Activated T-cell treated with anti-CD3 and anti-CD28 coated beads, Interleukin-2, amount 50 U/mL, for 24 hours (primary cell): ENCODE measurements around the gene USP48.

Source experiments
- DNase-seq: peaks from one replicate; pipeline ENCODE4 v3.0.0-alpha.2; 2020
- H3K27ac Mint-ChIP-seq: 2 replicates; pipeline ENCODE4 v1.8.0; 2020; ENCODE audit warnings: mild to moderate bottlenecking, mixed read lengths
- H3K27me3 Mint-ChIP-seq: 2 replicates; pipeline ENCODE4 v1.8.0; 2020; ENCODE audit warnings: mixed read lengths
- H3K36me3 Mint-ChIP-seq: 2 replicates; pipeline ENCODE4 v1.8.0; 2020; ENCODE audit warnings: low read depth, mixed read lengths
- H3K4me1 Mint-ChIP-seq: 2 replicates; pipeline ENCODE4 v1.8.0; 2020; ENCODE audit warnings: low read depth, mixed read lengths
- H3K4me3 Mint-ChIP-seq: 2 replicates; pipeline ENCODE4 v1.8.0; 2020; ENCODE audit warnings: mild to moderate bottlenecking, moderate library complexity, mixed read lengths
- H3K9me3 Mint-ChIP-seq: 2 replicates; pipeline ENCODE4 v1.8.0; 2020; ENCODE audit warnings: mixed read lengths

Gene USP48

DNA sequence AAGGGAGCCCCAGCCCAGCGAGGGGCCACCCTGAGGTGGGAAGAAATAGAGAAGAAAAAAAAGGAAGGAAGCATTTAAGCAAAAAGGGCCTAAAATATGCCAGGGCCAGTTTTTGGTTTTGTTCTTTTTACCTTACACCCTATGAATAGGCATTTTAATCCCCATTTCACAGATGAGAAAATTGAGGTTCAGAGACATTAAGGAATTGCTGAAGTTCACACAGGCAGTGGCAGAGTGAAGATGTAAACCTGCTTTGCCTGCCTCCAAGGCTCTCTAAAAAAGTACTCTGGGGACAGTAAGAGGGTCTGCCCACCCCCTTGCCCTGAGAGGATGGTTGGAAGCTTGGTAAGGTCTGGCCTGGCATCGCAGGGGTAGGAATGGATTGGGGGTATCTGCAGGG, 133.6 kb downstream of the USP48 start:
- Mint-ChIP-seq H3K9me3 (no peaks in the 10 kb centered on the region), H3K27ac (no peak overlapping the region), H3K4me1 (peaks cover 14% of the 10 kb centered on the region), H3K36me3 (no peaks in the 10 kb centered on the region), H3K4me3 (no peak overlapping the region), H3K27me3 (peaks cover 49% of the 10 kb centered on the region)
- no peak for DNase-seq

DNA sequence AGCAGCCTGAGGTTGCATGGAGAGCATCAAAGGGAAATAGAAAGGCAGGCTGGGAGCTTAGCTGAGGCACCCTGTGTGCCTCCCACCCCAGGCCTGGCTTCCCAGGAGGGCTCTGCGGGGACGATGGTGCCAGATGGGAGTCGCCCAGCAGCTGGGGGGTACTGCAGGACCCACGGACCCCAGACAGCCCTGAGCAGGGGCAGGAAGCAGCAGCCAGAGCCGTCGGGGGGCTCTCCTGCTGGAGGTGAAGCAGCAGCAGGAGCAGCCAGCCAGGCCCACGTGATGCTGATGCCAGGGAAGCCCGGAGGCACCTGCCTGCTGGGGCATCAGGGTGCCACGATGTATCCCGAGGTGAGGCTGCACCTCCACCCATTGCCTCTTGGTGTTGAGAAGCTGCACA, 134.2 kb downstream of the USP48 start:
- H3K27ac Mint-ChIP-seq = no peak overlapping the region
- peaks cover 14% of the 10 kb centered on the region for H3K4me1 Mint-ChIP-seq
- H3K9me3 Mint-ChIP-seq = no peaks in the 10 kb centered on the region
- no peak overlapping the region for H3K4me3 Mint-ChIP-seq
- H3K27me3 Mint-ChIP-seq = peaks cover 53% of the 10 kb centered on the region
- no peak for DNase-seq
- H3K36me3 Mint-ChIP-seq = no peaks in the 10 kb centered on the region

DNA sequence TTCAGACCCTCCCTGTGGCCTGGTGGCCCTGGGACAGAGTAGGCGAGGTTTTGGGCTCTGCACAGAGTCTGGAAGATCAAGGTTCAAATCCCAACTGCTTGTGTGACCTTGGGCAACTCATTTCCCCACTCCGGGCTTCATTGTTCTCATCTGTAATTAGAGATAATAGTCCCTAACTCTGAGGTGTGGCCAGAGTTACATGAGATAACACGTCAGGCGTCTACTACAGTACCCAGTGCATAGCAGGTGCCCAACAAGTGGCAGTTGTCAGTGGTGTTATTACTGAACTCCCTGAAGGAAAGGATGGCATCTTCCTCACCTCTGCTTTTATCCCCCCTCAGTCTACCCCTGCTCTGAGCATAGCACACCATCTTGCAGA, 134.6 kb downstream of the USP48 start:
- Mint-ChIP-seq H3K36me3 (no peaks in the 10 kb centered on the region), H3K9me3 (no peaks in the 10 kb centered on the region), H3K27ac (no peak overlapping the region), H3K4me1 (peaks cover 14% of the 10 kb centered on the region), H3K4me3 (no peak overlapping the region), H3K27me3 (peaks cover 56% of the 10 kb centered on the region)
- no peak for DNase-seq

DNA sequence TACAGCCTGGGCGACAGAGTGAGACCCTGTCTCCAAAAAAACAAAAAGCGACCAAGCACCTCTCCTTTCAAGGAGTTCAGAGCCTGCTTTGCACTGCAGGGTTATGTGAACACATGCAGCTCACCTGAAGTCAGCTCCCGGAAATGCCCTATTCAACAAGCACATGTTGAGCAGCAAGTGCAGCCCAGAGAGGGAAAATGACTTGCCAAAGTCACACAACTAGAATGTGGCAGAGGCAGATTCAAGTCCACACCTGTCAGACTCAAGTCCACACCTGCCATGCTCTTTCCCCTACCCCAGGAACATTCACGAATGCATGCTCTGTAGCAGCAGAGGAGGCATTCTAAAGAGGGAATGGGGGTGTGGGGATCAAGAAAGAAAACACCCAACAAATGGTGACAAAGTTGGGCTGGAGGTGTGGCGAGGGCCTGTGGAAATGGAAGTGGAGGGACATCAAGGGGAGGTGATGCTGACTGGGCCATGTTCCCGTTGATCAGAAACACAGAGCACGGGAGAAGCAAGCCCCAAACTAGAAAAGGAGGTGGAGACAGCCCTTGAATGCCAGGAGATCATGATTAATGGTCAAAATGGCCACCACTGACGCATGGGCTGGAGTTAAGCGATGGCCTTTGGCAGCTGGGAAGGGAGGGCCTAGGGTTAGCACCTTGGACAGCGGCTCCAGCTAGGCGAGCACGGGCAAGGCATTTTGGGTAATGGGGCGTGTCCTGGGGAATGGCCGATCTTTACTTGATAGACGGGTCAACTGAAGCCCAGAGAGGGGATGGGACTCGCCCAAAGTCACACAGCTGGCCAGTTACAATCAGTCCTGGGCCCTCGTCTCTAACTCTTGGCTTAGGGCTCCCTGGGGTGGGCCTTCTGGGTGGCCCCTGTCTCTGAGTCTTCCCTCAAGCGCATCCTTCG, 135.3 kb downstream of the USP48 start:
- H3K4me3 Mint-ChIP-seq = no peak overlapping the region
- H3K4me1 Mint-ChIP-seq = peaks cover 14% of the 10 kb centered on the region
- H3K36me3 Mint-ChIP-seq = no peaks in the 10 kb centered on the region
- DNase-seq = peak; percentile 45
- H3K27me3 Mint-ChIP-seq = peaks cover 57% of the 10 kb centered on the region
- H3K27ac Mint-ChIP-seq = no peak overlapping the region
- no peaks in the 10 kb centered on the region for H3K9me3 Mint-ChIP-seq

DNA sequence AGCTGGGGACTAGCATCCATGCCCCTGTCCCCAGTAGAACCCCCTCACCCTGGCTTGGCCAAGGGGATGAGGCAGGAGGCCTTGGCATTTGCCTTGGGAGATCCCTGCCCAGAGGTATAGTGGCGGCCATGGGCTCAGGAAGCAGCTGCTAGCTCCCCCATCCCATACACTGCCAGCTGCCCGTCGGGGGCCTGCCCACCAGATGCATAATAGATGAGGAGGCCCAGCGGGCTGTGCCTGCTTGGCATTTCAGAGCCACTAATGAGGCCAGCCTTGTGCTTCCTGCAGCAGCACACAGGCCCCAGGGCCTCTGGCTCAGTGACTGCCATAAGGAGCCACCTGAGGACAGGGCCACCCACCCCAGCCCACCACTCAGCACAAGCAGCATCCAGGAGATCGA, 137.4 kb downstream of the USP48 start:
- H3K9me3 Mint-ChIP-seq = no peaks in the 10 kb centered on the region
- no peak overlapping the region for H3K4me3 Mint-ChIP-seq
- no peak overlapping the region for H3K27ac Mint-ChIP-seq
- DNase-seq = no peak
- no peaks in the 10 kb centered on the region for H3K36me3 Mint-ChIP-seq
- H3K27me3 Mint-ChIP-seq = peaks cover 50% of the 10 kb centered on the region
- no peaks in the 10 kb centered on the region for H3K4me1 Mint-ChIP-seq

DNA sequence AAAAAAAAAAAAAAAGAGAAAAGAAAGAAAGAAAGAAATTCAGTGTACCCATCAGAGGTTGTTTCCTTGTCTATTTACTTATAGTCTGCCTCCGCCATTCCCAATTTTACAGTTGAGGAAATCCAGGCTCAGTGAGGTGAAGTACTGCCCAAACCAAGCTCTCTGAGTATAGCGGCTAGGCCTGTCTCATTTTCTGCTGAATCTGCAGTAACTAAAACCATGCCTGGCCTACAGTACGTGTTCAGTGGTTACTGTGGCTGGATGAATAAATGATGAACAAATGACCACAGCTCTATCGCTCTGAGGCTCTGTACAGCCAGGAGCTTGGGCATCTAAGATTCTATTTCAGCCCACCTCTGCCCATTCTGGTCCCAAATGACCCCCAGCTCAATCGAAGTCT, 138.0 kb downstream of the USP48 start:
- Mint-ChIP-seq H3K4me3 (no peak overlapping the region), H3K27me3 (peaks cover 53% of the 10 kb centered on the region), H3K36me3 (no peaks in the 10 kb centered on the region), H3K4me1 (no peaks in the 10 kb centered on the region), H3K9me3 (no peaks in the 10 kb centered on the region), H3K27ac (no peak overlapping the region)
- DNase-seq = no peak

DNA sequence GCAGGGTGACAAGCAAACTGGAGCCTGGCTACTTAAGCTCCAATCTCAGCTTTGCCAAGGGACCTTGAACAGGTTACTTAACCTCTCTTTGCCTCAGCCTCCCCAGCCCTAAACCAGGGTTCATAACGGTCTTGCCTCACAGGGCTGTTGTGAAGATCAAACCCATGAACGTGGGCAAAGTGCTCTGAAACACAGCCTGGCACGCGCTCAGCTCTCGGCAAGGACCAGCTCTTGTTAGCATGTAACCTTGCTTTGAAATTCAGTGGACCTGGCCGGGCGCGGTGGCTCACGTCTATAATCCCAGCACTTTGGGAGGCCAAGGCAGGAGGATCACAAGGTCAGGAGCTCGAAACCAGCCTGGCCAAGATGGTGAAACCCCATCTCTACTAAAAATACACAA, 138.6 kb downstream of the USP48 start:
- no peak overlapping the region for H3K4me3 Mint-ChIP-seq
- H3K4me1 Mint-ChIP-seq = no peaks in the 10 kb centered on the region
- no peak overlapping the region for H3K27ac Mint-ChIP-seq
- peaks cover 49% of the 10 kb centered on the region for H3K27me3 Mint-ChIP-seq
- DNase-seq = no peak
- H3K36me3 Mint-ChIP-seq = no peaks in the 10 kb centered on the region
- no peaks in the 10 kb centered on the region for H3K9me3 Mint-ChIP-seq

DNA sequence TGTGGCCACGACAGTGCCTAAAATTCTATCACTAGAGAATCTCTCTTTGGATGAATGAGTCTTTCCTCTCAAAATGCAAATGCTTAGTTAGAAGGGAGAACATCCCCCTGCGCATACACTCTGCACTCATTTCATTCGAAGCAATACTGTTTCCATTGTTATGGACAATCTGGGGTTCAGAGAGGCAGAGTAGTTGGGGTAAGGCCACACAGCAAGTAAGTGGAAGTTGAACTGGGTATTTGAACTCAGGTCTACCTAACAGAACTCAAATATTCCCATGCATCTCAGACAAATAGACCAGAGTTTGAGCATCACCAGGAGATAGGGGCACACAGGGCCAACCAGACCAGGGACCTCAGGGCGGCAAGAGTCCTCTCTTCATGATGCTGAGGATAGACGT, 139.3 kb downstream of the USP48 start:
- peaks cover 45% of the 10 kb centered on the region for H3K27me3 Mint-ChIP-seq
- no peak overlapping the region for H3K27ac Mint-ChIP-seq
- H3K36me3 Mint-ChIP-seq = no peaks in the 10 kb centered on the region
- H3K4me1 Mint-ChIP-seq = peaks cover 4% of the 10 kb centered on the region
- no peak for DNase-seq
- H3K9me3 Mint-ChIP-seq = no peaks in the 10 kb centered on the region
- H3K4me3 Mint-ChIP-seq = no peak overlapping the region

DNA sequence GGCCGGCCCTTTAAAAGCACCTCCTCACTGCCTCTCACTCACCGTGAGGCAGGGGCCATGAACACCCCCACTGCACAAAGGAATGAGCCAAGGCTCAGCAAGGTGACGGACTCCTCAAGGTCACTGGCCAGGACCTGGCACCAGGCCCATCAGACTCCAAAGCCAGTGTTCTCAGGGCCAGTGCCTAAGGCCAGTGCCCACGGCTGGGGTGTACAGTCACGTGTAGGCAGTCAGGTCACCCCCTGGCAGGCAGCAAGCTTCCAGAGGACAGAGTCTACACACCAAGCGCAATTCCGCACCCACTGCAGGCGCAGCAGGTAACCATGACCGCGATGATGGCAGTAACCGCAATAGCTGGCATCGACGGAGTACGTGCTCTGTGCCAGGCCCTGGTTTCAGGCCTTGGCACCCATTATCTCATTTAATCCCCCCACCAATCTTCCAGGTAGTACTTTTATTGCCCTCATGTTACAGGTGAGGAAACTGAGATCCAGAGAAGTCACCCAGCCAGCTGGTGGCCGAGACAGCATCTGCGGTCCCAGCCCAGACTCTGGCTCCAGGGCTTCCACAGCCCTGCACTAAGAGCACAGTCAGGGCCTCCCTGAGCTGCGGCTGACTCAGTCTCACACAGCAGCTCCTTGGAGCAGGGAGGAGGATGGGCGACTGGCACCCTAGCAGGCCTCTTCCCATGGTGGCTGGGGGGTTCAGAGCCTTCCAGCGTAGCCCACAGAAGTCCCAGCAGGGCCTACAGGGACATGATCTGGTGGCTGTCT, 140.8 kb downstream of the USP48 start:
- no peaks in the 10 kb centered on the region for H3K36me3 Mint-ChIP-seq
- H3K27me3 Mint-ChIP-seq = peaks cover 35% of the 10 kb centered on the region

DNA sequence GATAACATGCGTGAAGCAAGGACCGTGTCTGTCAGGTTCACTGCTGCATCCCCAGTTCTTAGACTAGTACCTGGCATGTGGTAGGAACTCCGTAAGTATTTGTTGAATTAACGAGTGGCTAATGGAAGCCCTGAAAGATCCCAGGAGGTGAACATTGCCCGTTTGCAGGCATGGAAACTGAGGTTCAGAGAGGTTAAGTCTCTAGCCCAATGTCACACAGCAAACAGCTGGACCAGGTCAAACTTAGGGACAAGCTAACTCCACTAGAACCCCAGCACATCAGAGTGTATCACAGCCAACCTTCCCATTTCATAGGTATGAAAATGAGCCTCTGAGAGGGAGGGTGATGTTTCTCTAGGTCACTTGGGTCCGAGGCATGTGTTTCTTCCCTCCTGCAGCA, 141.4 kb downstream of the USP48 start:
- Mint-ChIP-seq H3K36me3 (no peaks in the 10 kb centered on the region), H3K9me3 (no peaks in the 10 kb centered on the region), H3K4me3 (no peak overlapping the region), H3K27ac (no peak overlapping the region), H3K27me3 (peaks cover 29% of the 10 kb centered on the region), H3K4me1 (peaks cover 7% of the 10 kb centered on the region)
- DNase-seq = no peak

More for the DNA sequence above, 140.8 kb downstream of the USP48 start:
- H3K4me1 Mint-ChIP-seq = peaks cover 7% of the 10 kb centered on the region
- no peaks in the 10 kb centered on the region for H3K9me3 Mint-ChIP-seq
- no peak for DNase-seq
- H3K27ac Mint-ChIP-seq = no peak overlapping the region
- no peak overlapping the region for H3K4me3 Mint-ChIP-seq

DNA sequence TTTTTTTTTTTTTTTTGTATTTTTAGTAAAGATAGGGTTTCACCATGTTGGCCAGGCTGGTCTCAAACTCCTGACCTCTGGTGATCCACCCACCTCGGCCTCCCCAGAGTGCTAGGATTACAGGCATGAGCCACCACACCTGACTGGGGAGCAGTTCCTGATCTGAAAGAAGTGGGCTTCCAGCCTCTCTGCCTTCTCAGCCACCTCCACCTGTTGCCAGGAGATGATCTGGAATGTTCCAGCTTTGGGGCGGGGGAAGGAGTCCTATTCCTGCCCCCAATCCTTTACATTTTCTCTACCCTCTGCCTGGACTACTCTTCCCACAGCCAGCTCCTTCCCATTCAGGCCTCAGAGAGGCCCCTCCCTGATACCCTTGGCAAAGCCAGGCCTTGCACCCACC, 141.9 kb downstream of the USP48 start:
- Mint-ChIP-seq H3K36me3 (no peaks in the 10 kb centered on the region), H3K27ac (no peak overlapping the region), H3K4me1 (peaks cover 7% of the 10 kb centered on the region), H3K27me3 (peaks cover 25% of the 10 kb centered on the region), H3K9me3 (no peaks in the 10 kb centered on the region), H3K4me3 (no peak overlapping the region)
- DNase-seq = no peak

DNA sequence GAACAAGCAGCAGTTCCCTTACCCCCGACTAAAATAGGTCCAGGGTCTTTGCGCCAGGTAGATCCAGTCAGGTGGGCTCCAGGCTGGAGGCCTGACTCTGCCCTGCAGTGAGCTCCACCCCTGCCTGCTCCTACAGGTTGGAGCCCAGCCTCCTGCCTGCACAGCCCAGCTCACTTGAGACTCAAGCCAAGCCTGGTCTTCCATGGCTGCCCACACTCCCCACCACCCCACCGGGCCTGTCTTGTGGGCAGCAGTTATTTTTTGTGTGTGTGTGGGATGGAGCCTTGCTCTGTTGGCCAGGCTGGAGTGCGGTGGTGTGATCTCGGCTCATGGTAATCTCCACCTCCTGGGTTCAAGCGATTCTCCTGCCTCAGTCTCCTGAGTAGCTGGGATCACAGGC, 142.3 kb downstream of the USP48 start:
- H3K27ac Mint-ChIP-seq = no peak overlapping the region
- H3K4me3 Mint-ChIP-seq = no peak overlapping the region
- H3K36me3 Mint-ChIP-seq = no peaks in the 10 kb centered on the region
- DNase-seq = no peak
- H3K27me3 Mint-ChIP-seq = peaks cover 20% of the 10 kb centered on the region
- H3K4me1 Mint-ChIP-seq = peaks cover 7% of the 10 kb centered on the region
- H3K9me3 Mint-ChIP-seq = no peaks in the 10 kb centered on the region

DNA sequence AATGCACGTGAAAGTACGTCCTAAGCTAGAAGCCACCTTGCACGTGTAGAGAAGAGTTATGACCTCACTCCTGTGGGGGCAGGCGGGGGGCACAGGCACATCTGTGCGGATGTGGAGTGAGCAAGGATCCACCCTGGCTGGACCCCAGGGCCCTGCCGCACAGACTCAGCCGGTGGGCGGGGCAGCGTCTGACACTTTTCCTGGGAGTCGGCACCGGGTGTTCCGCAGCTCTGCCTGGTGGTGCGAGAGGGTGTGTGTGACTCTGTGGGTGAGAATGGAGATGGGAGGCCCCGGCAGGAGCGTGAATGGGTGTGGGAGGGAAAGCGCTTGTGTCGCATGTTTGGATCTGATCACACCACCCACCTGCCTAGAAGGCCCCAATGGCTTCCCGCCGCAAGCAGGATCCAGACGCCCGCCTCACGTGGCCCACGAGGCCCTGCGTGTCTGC, 143.3 kb downstream of the USP48 start:
- Mint-ChIP-seq H3K36me3 (no peaks in the 10 kb centered on the region), H3K4me1 (peaks cover 7% of the 10 kb centered on the region), H3K9me3 (no peaks in the 10 kb centered on the region), H3K27me3 (peaks cover 26% of the 10 kb centered on the region), H3K4me3 (no peak overlapping the region), H3K27ac (no peak overlapping the region)
- no peak for DNase-seq

DNA sequence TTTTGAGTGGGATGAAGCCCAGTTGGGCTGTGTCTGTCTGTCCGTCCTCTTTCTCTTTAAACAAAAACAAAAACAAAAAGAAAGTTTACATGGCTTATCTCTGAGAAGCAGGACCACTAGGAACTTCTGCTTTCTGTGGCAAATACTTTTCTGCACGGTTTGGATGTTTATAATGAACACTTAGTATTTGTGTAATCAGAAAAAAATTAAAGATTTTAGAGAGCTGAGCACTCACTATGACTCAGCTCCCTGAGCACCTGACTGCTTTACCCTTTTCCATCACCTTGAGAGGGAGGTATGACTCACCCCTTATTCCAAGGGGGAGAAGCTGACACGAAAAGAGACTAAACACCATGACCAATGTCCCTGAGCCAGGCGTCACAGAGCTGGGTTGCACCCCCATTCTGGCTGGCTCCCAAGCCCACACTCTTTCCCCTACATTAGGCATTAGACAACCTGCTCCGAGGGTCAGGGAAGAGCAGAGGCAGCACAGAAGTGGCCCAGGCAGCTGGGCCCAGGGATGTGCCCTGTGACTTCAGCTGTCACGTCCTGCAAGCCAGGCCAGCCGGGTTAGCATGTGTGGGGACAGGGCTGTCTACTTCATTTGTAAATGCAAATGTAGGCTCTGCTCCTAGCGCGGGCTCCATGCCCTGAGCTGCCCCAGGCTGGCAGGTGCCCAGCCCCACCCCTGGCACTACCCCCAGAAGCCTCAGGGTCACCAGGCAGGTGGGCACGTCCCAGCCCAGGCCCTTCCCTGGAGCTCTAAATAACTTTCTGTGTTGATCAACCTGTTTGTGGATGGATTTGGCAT, 144.2 kb downstream of the USP48 start:
- peaks cover 20% of the 10 kb centered on the region for H3K27me3 Mint-ChIP-seq

More for the DNA sequence above, 144.2 kb downstream of the USP48 start:
- no peak for DNase-seq
- Mint-ChIP-seq H3K36me3 (no peaks in the 10 kb centered on the region), H3K4me1 (peaks cover 7% of the 10 kb centered on the region), H3K9me3 (no peaks in the 10 kb centered on the region), H3K27ac (peak overlapping the region; percentile 29), H3K4me3 (no peak overlapping the region)
